Measurements from ENCODE around the gene EML6.

The EML6 gene

DNA sequence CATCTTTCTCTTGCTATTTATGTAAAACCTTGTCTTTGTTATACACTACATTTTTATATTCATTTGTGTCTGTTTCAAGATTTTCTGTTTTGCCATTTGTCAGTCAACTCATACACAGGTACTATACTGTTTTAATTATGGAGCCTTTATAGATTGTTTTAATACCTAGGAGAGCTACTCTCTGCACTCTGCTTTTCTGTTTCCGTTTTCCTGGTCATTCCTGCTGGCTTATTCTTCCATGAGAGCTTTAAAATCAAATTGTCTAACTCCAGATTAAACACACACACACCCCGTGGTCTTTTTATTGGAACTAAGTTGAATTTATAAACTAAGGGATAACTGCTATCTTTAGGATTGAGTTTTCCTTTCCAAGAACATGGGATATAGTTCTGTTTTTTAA lies 165.6 kb downstream of the EML6 start:
- H3K27ac ChIP-seq, result no peak overlapping the region
- in situ Hi-C loops (cut with HindIII; ENCODE audit: low pct_ligation_motif_present, low sequenced_read_pairs), result no loop called here
- peaks cover 2% of the 10 kb centered on the region for H3K27me3 ChIP-seq (replicated peaks)
- TF ChIP-seq, protein P1, sequence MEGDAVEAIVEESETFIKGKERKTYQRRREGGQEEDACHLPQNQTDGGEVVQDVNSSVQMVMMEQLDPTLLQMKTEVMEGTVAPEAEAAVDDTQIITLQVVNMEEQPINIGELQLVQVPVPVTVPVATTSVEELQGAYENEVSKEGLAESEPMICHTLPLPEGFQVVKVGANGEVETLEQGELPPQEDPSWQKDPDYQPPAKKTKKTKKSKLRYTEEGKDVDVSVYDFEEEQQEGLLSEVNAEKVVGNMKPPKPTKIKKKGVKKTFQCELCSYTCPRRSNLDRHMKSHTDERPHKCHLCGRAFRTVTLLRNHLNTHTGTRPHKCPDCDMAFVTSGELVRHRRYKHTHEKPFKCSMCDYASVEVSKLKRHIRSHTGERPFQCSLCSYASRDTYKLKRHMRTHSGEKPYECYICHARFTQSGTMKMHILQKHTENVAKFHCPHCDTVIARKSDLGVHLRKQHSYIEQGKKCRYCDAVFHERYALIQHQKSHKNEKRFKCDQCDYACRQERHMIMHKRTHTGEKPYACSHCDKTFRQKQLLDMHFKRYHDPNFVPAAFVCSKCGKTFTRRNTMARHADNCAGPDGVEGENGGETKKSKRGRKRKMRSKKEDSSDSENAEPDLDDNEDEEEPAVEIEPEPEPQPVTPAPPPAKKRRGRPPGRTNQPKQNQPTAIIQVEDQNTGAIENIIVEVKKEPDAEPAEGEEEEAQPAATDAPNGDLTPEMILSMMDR (IDR thresholded peaks at IDR 0.05; ENCODE audit: low read depth, low read length, missing control alignments), result no peak
- H3K36me3 ChIP-seq (replicated peaks), result no peaks in the 10 kb centered on the region
- no peak overlapping the region for H3K4me3 ChIP-seq (ENCODE audit: low read depth, low read length)
- DNase-seq, result no peak

DNA sequence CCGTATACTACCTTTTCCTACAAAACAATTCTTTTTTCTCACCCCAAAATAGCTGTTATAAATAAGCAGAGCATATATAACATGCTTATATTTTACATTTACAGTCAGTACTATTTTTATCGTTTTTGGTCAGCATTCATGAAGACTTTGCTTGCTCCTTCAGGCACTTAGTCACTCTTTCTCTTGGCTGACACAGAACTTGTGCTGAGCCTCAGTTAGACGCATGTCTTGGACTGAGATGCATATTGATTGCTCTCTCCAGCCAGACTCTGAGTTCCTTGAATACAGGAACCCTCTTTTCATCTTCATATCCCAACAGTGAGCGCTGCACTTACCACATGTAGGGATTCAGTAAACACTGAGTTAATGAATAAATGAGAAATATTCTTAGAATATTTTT lies 168.4 kb downstream of the EML6 start:
- Histone ChIP-seq H3K4me3 (ENCODE audit: low read depth, low read length) (no peak overlapping the region), H3K36me3 (replicated peaks) (no peaks in the 10 kb centered on the region), H3K27ac (no peak overlapping the region), H3K27me3 (replicated peaks) (peaks cover 2% of the 10 kb centered on the region)
- in situ Hi-C loops (cut with HindIII; ENCODE audit: low pct_ligation_motif_present, low sequenced_read_pairs), result no loop called here
- TF ChIP-seq, protein P1 (IDR thresholded peaks at IDR 0.05; ENCODE audit: low read depth, low read length, missing control alignments), result no peak
- no peak for DNase-seq

DNA sequence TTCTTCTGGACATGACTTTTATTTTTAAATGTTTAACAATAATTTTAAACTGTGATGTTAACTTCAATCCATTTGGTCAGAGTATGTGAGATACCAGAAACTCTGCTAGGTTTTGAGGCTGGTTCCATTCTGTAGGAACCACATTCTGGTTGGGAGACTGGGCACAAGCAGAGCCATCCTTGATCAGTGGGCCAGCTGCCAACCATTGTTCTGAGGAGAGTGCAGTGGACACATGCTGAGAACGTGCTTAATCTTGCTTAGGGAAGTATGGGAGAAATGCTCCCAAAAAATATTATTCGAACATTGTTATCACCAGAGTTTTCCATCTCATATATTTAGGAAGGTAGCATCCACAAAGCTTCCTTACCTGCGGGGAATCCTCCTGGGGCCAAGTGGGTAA lies 171.0 kb downstream of the EML6 start:
- DNase-seq, result no peak
- Histone ChIP-seq H3K27me3 (replicated peaks) (peaks cover 2% of the 10 kb centered on the region), H3K27ac (no peak overlapping the region), H3K36me3 (replicated peaks) (no peaks in the 10 kb centered on the region), H3K4me3 (ENCODE audit: low read depth, low read length) (no peak overlapping the region)
- TF ChIP-seq, protein P1 (IDR thresholded peaks at IDR 0.05; ENCODE audit: low read depth, low read length, missing control alignments), result no peak
- in situ Hi-C loops (cut with HindIII; ENCODE audit: low pct_ligation_motif_present, low sequenced_read_pairs), result no loop called here

DNA sequence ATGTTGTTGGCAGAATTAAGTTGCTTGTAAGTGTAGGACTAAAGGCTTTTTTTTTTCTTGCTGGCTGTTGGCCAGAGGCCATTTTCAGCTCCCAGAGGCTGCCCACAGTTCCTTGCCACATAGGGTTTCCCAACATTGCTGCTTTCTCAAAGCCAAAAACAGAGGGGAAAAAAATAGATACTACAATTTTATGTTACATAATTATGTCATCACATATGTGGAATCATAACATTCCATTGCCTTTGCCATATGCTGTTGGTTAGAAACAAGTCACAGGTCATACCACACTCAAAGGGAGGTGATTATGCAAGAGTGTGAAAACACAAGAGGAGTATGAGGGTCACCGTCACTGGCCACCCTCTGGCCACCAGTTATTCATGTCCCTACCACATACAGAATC lies 172.3 kb downstream of the EML6 start:
- no peak overlapping the region for H3K27ac ChIP-seq

DNA sequence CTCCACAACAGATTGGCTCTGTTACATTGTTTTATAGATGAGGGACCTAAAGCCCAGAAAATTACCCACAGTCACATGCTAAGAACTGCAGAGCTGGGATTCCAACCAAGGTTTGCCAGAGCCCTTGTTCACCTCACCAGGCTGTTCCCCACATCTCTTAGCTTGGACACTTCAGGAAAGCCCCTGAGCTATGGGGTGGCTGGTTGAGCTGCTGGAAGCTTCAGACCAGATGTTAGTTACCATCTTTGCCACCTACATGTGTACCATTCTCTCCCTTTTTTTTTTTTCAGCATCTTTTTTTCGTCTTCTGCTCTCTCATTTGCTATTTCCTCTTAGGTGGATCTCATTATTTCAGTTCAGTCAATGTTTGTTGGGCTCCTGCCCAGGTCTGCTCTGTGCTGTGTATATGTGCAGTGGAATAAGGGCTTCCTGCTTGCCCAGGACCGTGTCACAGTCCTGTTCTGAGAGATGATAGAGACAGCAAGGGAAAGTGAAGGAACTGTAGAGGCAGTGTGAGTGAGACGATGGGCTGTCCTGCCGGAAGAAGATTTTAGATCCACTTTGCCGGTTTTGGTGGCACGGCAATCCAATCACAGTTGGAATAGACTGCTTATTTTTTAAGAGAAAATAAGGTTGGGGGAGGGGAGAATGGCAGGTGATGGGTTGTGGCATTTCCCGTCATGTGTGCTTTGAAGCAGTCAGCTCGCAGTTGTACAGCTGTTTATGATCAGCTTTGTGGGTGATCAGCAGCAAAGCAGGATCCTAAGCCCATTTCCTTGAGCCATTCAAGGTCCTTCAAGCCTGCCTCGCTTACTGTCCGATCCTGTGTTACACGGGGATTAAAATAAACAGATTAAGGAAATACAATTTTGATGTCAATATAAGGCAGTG lies 174.2 kb downstream of the EML6 start:
- no peaks in the 10 kb centered on the region for H3K36me3 ChIP-seq (replicated peaks)
- no peak for DNase-seq
- H3K4me3 ChIP-seq (ENCODE audit: low read depth, low read length), result no peak overlapping the region
- TF ChIP-seq, protein P1 (IDR thresholded peaks at IDR 0.05; ENCODE audit: low read depth, low read length, missing control alignments), result no peak
- H3K27me3 ChIP-seq (replicated peaks), result no peaks in the 10 kb centered on the region
- in situ Hi-C loops (cut with HindIII; ENCODE audit: low pct_ligation_motif_present, low sequenced_read_pairs), result no loop called here
- H3K27ac ChIP-seq, result no peak overlapping the region

More for the DNA sequence above, 172.3 kb downstream of the EML6 start:
- no peaks in the 10 kb centered on the region for H3K36me3 ChIP-seq (replicated peaks)
- in situ Hi-C loops (cut with HindIII; ENCODE audit: low pct_ligation_motif_present, low sequenced_read_pairs), result no loop called here
- TF ChIP-seq, protein P1 (IDR thresholded peaks at IDR 0.05; ENCODE audit: low read depth, low read length, missing control alignments), result no peak
- no peak overlapping the region for H3K4me3 ChIP-seq (ENCODE audit: low read depth, low read length)
- H3K27me3 ChIP-seq (replicated peaks), result no peaks in the 10 kb centered on the region
- peak; percentile 35 for DNase-seq
